GM12875 (cell line): ENCODE measurements around the gene TNS1.

Experiments used
- H3K4me3 ChIP-seq: one replicate; pipeline ENCODE4 v1.5.1; 2011; ENCODE audit warnings: low read depth, low read length, control low read depth
- TF ChIP-seq, protein P1 (sequence below): IDR thresholded peaks from 2 replicates; pipeline ENCODE4 v1.5.1; 2011; ENCODE audit warnings: low read depth, mild to moderate bottlenecking, control low read depth, inconsistent platforms, low read length, moderate library complexity, borderline replicate concordance; ENCODE audit not compliant: insufficient read depth

Gene TNS1

DNA sequence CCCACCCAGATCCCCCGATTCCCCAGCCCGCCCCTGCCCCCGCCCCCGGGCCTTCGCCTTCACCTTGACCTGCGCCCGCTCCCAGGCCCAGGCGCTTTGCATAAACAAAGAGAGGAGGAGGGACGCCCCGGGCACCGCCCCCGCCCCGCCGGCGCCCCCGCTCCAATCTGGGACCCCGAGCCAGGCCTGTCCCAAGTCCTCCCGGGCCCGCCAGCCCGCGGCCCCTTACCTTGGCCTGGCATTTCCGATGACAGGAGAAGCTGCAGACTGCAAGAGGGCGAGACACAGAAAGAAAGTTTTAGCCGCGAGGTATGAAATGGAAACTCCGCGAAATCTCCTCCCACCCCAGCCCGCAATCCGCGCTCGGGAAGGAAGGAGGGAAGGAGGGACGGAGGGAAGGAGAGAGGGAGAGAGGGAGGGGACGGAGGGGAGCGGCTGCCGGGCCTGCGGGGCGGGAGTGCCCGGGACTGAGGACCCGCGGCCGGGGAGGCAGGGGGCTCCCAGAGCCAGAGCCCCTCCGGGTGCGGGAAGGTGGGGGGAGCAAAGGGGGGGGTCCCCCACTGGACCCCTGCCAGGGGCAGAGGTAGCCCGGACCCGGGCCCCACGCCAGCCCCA is 24.2 kb downstream of the TNS1 start:
- TF ChIP-seq, protein P1, sequence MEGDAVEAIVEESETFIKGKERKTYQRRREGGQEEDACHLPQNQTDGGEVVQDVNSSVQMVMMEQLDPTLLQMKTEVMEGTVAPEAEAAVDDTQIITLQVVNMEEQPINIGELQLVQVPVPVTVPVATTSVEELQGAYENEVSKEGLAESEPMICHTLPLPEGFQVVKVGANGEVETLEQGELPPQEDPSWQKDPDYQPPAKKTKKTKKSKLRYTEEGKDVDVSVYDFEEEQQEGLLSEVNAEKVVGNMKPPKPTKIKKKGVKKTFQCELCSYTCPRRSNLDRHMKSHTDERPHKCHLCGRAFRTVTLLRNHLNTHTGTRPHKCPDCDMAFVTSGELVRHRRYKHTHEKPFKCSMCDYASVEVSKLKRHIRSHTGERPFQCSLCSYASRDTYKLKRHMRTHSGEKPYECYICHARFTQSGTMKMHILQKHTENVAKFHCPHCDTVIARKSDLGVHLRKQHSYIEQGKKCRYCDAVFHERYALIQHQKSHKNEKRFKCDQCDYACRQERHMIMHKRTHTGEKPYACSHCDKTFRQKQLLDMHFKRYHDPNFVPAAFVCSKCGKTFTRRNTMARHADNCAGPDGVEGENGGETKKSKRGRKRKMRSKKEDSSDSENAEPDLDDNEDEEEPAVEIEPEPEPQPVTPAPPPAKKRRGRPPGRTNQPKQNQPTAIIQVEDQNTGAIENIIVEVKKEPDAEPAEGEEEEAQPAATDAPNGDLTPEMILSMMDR, result no peak
- no peak overlapping the region for H3K4me3 ChIP-seq

DNA sequence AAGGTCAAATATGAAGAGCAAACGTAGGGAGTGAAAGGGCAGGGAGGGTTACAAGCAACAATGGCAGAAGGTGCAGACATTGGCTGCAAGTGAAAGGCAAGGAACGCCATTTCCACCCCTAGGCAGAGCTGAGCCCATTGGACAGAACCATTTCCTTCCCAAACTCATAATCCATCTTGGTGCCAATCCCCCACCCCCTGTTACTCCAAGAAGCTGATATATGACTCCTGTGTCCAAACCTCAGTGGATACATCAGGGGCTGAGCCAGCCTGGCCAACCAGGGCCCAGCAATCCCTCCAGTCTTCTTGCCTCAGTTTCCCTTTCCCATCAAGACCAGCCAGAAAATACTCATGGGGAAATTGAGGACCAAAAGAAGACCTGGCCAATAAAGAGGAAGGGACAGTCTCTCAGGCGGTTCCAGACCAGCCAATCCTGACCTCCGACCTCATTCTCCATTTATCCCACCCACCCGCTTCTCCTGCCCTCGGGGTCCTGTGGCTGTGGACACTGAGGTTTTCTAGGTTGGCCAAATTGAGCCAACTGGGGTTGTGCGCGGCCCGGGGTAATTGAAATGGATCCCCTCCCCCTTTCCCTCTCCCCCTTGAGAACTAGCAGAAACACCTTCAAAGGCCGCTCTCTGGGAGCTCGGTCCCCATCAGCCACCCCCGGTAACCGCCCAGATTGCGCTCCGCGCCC is 24.8 kb downstream of the TNS1 start:
- TF ChIP-seq, protein P1, result no peak
- H3K4me3 ChIP-seq, result no peak overlapping the region

DNA sequence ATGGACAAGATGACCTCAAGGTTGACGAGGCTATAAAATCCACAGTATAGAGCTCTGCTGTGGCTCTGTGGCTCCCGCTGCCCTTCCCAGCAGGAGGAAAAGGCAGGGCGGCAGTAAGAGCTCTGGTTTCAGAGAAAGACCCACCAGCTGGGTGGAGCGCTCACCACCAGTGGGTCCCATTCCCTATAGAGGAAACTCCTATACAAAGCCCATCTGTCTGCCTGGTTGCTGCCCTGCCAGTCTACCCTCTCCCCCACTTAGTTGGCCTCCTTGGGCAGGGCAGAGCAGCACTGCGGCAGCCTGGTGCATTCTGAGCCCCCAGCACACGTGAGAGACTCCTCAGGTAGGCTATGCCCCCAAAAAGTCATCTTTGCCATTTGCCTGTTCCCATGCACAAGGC is 26.5 kb downstream of the TNS1 start:
- no peak overlapping the region for H3K4me3 ChIP-seq
- TF ChIP-seq, protein P1, result no peak

DNA sequence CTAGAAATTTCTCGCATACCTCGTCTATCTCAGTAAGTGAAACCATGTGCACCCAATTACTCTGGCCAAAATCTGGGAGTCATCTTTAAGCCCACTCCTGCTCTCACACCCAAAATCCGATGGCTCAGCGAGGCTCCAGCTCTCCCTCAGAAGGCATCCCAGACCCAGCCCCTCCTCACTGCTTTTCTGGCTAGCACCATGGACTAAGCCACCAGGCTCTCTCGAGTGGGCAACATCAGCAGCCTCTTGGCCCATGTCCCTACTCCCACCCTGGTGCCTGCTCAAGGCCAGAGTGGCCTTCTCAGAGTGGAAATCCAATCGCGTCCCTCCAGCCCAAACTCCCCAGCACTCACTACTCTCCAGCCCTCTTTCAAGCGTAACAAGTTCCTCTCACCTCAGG is 27.2 kb downstream of the TNS1 start:
- TF ChIP-seq, protein P1, result no peak
- H3K4me3 ChIP-seq, result no peak overlapping the region

DNA sequence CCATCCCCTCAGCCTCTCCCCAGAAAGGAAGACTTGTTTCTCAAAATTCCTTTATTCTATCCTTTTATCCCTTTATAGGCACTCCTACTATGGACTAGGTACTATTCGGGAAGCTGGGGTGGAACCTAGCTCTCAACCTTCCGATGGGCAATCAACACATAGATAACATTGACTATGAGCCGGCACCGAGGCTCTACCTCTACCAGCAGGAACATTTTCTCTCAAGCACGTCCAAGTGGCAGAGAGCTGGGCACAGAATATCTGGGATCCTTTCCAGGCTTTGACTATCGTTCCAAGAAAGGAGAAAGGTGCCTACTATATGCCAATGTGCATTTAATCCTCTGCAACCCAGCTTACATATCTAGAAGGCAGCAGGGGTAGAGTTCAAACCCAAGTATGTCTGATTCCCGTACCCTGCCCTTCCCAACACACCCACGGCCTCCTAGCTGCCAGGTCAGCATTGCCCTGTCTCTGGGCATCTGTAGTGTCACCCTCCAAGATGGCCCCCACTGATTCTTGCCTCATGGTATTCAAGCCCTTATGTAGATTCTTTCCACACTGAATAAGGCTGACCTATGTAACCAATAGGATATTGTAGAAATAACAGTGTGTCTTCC is 28.3 kb downstream of the TNS1 start:
- TF ChIP-seq, protein P1, result no peak
- H3K4me3 ChIP-seq, result no peak overlapping the region

DNA sequence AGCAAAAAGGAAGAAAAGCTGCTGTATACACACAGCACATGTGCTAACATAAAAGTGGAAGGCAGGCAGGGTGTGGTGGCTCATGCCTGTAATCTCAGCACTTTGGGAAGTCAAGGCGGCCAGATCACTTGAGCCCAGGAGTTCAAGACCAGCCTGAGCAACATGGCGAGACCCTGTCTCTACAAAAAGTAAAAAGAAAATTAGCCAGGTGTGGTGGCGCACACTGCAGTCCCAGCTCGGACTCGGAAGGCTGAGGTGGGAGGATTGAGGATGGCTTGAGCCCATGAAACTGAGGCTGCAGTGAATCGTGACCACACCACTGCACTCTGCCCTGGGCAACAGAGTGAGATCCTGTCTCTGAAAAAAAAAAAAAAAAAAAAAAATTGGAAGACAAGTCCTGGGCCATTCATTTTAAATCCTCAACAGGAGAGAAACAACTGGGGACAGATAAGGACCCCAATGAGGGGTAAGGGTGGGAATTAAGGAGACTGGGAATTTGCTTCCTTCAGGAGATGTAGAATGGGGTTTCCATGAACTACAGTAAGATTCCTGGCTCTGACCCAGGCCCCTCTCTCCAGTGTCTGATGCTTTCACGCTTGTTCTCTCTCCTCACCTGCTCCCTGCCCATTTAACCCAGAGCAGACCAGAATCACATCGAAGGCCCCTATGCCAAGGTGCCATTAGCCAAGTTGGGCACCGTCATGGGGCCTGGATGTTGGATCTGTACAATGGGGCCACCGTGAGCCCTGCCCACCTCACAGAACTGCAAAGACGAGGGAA is 29.6 kb downstream of the TNS1 start:
- no peak overlapping the region for H3K4me3 ChIP-seq
- TF ChIP-seq, protein P1, result no peak
